PFSK-1 (cell line): ENCODE measurements around the gene DCTN3.

ENCODE experiments used
- FOXP2 ChIP-seq: optimal IDR thresholded peaks from 2 replicates; pipeline ENCODE3; 2011; ENCODE audit warnings: borderline replicate concordance, control low read depth, inconsistent platforms; ENCODE audit not compliant: insufficient read depth; ENCODE audit errors: extremely low read length, extremely low read depth
- POLR2AphosphoS5 ChIP-seq: IDR thresholded peaks from 2 replicates; pipeline ENCODE4 v1.6.1; 2012; ENCODE audit warnings: low read depth, mild to moderate bottlenecking, control low read depth, low read length, moderate library complexity
- SIN3A ChIP-seq: IDR thresholded peaks from 2 replicates; pipeline ENCODE4 v1.6.1; 2012; ENCODE audit warnings: mild to moderate bottlenecking, low read length, moderate library complexity, borderline replicate concordance; ENCODE audit not compliant: insufficient read depth
- TAF1 ChIP-seq: IDR thresholded peaks from 2 replicates; pipeline ENCODE4 v1.6.1; 2012; ENCODE audit warnings: low read length, control low read depth, borderline replicate concordance; ENCODE audit not compliant: insufficient read depth
- TF ChIP-seq, protein P1 (sequence below), 2 experiments: IDR thresholded peaks; 2 replicates each; pipeline versions ENCODE4 v1.6.1 to v1.8.0; 2011 to 2012; ENCODE audit warnings: low read depth in 2 of 2, low read length in 2 of 2, control low read depth in 1 of 2, inconsistent platforms in 1 of 2, mild to moderate bottlenecking in 1 of 2, moderate library complexity in 1 of 2; ENCODE audit not compliant: insufficient read depth in 1 of 2

Gene DCTN3

DNA sequence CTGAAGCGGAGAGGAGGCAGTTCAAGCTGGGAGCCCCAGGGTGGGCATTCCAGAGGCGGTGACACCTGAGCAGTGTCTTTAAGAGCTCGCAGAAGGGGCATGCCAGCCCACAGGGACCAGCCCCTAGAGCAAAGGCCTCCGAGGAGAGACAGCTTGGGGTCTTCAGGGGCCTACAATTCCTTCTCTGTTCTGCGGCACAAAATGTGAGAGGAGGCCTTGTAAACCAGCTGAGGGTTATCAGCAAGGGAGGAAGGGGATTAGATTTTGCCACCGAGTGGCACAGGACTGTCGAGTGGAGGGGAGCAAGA, 17.8 kb upstream of the DCTN3 start:
- TF ChIP-seq, protein P1, sequence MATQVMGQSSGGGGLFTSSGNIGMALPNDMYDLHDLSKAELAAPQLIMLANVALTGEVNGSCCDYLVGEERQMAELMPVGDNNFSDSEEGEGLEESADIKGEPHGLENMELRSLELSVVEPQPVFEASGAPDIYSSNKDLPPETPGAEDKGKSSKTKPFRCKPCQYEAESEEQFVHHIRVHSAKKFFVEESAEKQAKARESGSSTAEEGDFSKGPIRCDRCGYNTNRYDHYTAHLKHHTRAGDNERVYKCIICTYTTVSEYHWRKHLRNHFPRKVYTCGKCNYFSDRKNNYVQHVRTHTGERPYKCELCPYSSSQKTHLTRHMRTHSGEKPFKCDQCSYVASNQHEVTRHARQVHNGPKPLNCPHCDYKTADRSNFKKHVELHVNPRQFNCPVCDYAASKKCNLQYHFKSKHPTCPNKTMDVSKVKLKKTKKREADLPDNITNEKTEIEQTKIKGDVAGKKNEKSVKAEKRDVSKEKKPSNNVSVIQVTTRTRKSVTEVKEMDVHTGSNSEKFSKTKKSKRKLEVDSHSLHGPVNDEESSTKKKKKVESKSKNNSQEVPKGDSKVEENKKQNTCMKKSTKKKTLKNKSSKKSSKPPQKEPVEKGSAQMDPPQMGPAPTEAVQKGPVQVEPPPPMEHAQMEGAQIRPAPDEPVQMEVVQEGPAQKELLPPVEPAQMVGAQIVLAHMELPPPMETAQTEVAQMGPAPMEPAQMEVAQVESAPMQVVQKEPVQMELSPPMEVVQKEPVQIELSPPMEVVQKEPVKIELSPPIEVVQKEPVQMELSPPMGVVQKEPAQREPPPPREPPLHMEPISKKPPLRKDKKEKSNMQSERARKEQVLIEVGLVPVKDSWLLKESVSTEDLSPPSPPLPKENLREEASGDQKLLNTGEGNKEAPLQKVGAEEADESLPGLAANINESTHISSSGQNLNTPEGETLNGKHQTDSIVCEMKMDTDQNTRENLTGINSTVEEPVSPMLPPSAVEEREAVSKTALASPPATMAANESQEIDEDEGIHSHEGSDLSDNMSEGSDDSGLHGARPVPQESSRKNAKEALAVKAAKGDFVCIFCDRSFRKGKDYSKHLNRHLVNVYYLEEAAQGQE (IDR thresholded peaks at IDR 0.05; ENCODE audit: insufficient read depth in 1 of 2, low read depth in 2 of 2, low read length in 2 of 2): no peak
- no peak for TF ChIP-seq SIN3A
- TF ChIP-seq FOXP2: no peak
- no peak for TF ChIP-seq TAF1
- no peak for TF ChIP-seq POLR2AphosphoS5

DNA sequence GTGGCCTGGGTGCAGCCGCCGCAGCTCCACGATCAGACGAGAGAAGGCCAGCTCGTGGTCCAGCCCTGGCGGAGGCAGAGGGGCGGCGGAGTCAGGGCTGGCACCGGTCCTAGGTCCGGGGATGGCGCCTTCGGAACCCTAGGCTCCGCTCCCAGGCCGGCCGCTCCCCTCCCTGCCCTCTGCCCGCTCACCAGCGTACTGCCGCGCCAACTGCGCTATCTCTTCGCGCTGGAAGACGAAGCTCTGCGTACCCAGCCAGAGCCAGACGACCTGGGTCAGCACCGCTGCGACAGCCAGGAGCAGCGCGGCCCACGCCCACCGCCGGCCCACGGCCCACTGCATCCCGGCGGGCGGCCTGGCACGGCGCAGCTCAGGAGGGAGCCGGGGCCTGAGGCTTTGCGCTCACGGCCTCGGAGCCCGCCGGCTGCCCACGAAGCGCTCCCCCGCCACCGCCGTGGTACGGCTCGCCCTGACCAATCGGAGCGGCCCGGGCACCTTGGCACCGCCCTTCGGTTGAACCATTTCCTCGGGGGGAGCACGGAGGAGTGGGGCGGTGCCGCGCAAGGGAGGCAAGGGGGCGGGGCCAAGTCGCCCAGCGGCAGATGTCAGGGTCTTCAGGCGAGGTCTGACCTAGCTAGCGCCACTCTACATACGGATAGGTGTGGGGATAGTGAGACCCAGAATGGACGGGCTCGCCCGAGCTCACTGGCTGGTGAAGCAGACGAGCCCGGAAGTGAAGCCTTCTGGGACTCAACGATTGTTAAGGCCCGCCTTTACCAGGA, 17.3 kb upstream of the DCTN3 start, which contains the start of gene SIGMAR1:
TSS of gene SIGMAR1 (minus strand) at position 432 of the 782 bp plus-strand sequence. CDS start at position 342, 90 bp downstream.
- TF ChIP-seq FOXP2: peak; percentile 60
- peak; percentile 81 for TF ChIP-seq TAF1
- TF ChIP-seq POLR2AphosphoS5: peak; percentile 71
- TF ChIP-seq SIN3A: peak; percentile 37; the same call in 1 of the 2 replicates
- TF ChIP-seq, protein P1 (IDR thresholded peaks at IDR 0.05; ENCODE audit: insufficient read depth in 1 of 2, low read depth in 2 of 2, low read length in 2 of 2): no peak

DNA sequence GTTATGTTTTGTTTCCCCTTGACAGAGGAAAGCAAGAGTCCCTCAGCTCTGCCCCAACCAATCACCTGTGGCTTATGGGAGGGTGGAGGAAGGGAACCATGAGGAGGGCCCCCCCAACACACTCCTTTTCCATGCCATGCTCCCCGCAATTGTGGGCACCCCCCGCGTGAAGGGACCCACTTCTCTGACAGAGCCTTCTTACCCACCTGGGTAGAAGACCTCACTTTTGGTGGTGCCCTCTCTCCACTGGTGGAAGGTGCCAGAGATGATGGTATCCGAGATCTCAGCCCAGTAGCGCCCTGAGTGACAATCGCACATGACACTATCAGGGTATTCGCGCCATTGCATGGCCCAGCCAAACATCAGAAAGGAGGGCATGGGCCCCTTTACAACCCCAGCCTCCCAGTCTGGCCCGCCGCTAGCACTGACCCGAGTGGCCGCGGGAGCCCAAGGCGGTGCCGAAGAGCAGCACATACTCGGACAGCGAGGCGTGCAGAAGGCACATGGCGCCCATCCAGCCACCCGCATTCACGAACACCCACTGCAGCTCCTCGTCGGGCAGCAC, 16.6 kb upstream of the DCTN3 start:
- TF ChIP-seq TAF1: no peak
- no peak for TF ChIP-seq FOXP2
- TF ChIP-seq, protein P1 (IDR thresholded peaks at IDR 0.05; ENCODE audit: insufficient read depth in 1 of 2, low read depth in 2 of 2, low read length in 2 of 2): no peak
- TF ChIP-seq POLR2AphosphoS5: no peak
- TF ChIP-seq SIN3A: no peak

DNA sequence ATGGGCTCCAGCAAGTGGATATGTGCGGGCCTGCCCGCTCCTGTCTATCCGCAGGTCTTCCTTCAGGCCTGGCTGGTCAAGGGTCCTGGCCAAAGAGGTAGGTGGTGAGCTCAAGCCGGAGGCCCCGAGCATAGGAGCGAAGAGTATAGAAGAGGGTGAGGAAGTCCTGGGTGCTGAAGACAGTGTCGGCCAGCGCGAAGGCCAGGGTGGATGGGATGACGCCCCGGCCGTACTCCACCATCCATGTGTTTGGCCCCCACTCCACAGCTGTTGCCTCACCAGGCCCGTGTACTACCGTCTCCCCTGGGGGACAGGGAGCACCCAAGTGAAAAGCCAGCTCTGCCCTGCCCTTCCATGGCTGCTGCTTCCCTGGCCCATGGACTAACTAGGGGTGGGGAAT, 15.3 kb upstream of the DCTN3 start:
- TF ChIP-seq SIN3A (no peak), FOXP2 (no peak), TAF1 (no peak), POLR2AphosphoS5 (no peak)
- TF ChIP-seq, protein P1 (IDR thresholded peaks at IDR 0.05; ENCODE audit: insufficient read depth in 1 of 2, low read depth in 2 of 2, low read length in 2 of 2): no peak
